Stomach (tissue), 4 donors: ENCODE data around the gene SCAND1.

Experiments
- EP300 ChIP-seq: sonication (generic); formaldehyde crosslinking; IDR thresholded peaks from one replicate; pipeline ENCODE4 v1.6.1; 2017; ENCODE audit warnings: antibody characterized with exemption
- TF ChIP-seq, protein P1 (sequence below), 7 experiments: fragments of 450-650 bp in 4 of 7; fragments of 200-600 bp in 3 of 7; sonication (generic) in 3 of 7; IDR thresholded peaks; one replicate each; pipeline ENCODE4 v1.5.1; 2016 to 2019; ENCODE audit warnings: antibody characterized with exemption in 7 of 7, control low read depth in 2 of 7, mild to moderate bottlenecking in 1 of 7

DNA sequence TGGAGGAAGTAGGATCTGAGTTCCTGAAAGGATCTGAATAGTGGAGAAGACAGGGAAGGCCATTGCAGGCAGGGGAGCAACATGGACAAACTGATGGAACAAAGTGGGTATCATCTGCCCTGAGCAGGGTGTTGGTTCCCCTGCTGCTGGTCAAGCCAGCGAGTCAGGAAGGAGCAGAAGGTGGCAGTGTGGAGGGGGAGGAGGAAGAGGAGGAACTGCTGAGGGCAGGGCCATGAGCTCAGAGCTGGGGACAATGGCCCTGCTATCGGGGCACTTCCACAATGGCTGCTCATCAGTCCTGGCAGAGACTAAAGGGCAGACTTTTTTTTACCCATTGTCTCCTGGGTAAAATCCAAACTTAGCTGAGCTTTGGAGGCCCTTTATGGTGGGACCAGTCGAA, 27.7 kb upstream of the SCAND1 start:
- TF ChIP-seq, protein P1, sequence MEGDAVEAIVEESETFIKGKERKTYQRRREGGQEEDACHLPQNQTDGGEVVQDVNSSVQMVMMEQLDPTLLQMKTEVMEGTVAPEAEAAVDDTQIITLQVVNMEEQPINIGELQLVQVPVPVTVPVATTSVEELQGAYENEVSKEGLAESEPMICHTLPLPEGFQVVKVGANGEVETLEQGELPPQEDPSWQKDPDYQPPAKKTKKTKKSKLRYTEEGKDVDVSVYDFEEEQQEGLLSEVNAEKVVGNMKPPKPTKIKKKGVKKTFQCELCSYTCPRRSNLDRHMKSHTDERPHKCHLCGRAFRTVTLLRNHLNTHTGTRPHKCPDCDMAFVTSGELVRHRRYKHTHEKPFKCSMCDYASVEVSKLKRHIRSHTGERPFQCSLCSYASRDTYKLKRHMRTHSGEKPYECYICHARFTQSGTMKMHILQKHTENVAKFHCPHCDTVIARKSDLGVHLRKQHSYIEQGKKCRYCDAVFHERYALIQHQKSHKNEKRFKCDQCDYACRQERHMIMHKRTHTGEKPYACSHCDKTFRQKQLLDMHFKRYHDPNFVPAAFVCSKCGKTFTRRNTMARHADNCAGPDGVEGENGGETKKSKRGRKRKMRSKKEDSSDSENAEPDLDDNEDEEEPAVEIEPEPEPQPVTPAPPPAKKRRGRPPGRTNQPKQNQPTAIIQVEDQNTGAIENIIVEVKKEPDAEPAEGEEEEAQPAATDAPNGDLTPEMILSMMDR (IDR thresholded peaks at IDR 0.05): no peak
- TF ChIP-seq EP300: no peak
